ENCODE measurements around the gene RAB18.
"Not testable (repeated sequence)": the region's sequence is repeated elsewhere in the genome, so short reads cannot be mapped to it uniquely, and the experiment has no call there.

The RAB18 gene

DNA sequence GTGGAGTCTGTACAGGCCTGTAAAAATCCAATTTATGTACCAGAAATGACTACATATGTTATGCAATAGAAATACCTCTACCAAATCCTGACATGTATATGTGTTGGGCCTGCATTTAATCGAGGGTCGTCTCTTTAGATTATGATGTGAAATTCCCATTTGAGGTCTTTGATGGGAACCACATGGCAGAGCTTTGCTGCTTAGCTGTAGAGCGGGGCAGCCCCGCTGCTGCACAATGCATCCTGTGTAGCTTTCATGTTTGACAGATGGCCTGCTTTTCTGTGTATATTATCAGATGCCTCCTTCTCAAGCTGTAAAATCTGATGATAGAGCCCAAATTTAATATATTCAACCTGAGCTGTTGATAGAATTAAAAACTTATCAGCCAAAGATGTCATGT is 65.8 kb downstream of the RAB18 start:
- H3K36me3 ChIP-seq (ENCODE audit: control insufficient read depth, insufficient read depth, low read length), result no peaks in the 10 kb centered on the region
- H3K4me1 ChIP-seq (ENCODE audit: control insufficient read depth, insufficient read depth, low read length), result no peaks in the 10 kb centered on the region
- no peaks in the 10 kb centered on the region for H3K27me3 ChIP-seq (ENCODE audit: control insufficient read depth, insufficient read depth, low read length, poor library complexity, severe bottlenecking)
- no peak overlapping the region for H3K4me3 ChIP-seq (ENCODE audit: insufficient read depth, low read depth, low read length)
- no peak overlapping the region for H3K27ac ChIP-seq (ENCODE audit: insufficient read depth, low read depth, low read length, poor library complexity, severe bottlenecking)
- 92 to 97% methylated on average over 4 of the region's 4 CpGs for WGBS, 2 experiments
- H3K9me3 ChIP-seq (ENCODE audit: control insufficient read depth, low read length), result no peaks in the 10 kb centered on the region

DNA sequence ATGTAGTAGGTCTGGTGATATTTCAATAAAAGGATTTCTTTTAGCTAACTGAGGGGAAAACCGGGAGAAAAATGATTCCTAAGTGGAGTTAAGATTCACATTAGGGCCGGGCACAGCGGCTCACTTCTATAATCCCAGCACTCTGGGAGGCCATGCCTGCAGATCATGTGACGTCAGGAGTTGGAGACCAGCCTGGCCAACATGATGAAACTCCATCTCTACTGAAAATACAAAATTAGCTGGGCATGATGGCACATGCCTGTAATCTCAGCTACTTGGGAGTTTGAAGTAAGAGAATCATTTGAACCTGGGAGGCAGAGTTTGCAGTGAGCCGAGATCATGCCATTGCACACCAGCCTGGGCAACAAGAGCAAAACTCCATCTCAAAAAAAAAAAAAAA is 72.9 kb downstream of the RAB18 start:
- H3K27ac ChIP-seq (ENCODE audit: insufficient read depth, low read depth, low read length, poor library complexity, severe bottlenecking); H3K27me3 ChIP-seq (ENCODE audit: control insufficient read depth, insufficient read depth, low read length, poor library complexity, severe bottlenecking); H3K9me3 ChIP-seq (ENCODE audit: control insufficient read depth, low read length); H3K4me1 ChIP-seq (ENCODE audit: control insufficient read depth, insufficient read depth, low read length); H3K4me3 ChIP-seq (ENCODE audit: insufficient read depth, low read depth, low read length); H3K36me3 ChIP-seq (ENCODE audit: control insufficient read depth, insufficient read depth, low read length): not testable (repeated sequence)
- WGBS, 2 experiments, result 90 to 94% methylated on average over 5 of the region's 5 CpGs

DNA sequence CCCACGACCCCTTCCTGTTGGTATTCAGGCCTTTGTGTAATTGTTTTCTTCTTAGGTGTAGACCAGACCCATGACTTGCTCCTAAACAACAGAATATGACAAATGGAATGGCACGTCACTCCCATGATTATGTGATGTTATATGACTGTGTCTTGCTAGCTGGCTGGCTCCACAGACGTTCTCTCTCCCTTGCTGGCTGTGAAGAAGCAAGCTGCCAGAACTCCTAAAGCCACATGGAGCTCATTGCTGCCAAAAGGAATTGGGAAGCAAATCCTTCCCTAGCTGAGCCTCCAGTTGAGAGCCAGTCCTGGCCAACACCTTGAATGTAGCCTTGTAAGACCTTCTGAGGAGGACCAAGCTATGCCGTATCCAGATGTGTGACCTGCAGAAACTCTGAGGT is 74.2 kb downstream of the RAB18 start:
- H3K36me3 ChIP-seq (ENCODE audit: control insufficient read depth, insufficient read depth, low read length), result no peaks in the 10 kb centered on the region

DNA sequence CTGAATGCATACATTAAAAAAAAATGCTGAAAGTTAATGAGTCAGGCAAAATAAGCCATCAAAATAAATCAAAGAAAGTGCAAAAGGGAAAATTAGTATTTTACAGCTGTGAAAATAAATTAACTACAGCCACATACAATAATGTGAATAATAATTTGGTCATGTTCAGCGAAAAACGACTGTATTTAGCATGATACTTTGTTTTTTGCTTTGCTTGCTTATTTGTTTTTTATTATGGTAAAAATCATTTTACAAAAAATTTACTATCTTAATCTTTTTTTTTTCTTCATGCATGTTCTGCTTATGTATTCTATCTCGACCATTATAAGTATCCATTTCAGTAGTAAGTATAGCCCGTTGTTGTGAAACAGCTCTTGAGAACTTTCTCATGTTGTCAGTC is 77.1 kb downstream of the RAB18 start:
- Histone ChIP-seq H3K9me3 (ENCODE audit: control insufficient read depth, low read length) (no peaks in the 10 kb centered on the region), H3K36me3 (ENCODE audit: control insufficient read depth, insufficient read depth, low read length) (no peaks in the 10 kb centered on the region), H3K27ac (ENCODE audit: insufficient read depth, low read depth, low read length, poor library complexity, severe bottlenecking) (no peak overlapping the region), H3K4me3 (ENCODE audit: insufficient read depth, low read depth, low read length) (no peak overlapping the region), H3K27me3 (ENCODE audit: control insufficient read depth, insufficient read depth, low read length, poor library complexity, severe bottlenecking) (no peaks in the 10 kb centered on the region), H3K4me1 (ENCODE audit: control insufficient read depth, insufficient read depth, low read length) (no peaks in the 10 kb centered on the region)
- 87 to 98% methylated on average over 2 to 4 of the region's 4 CpGs for WGBS, 2 experiments

More for the DNA sequence above, 74.2 kb downstream of the RAB18 start:
- Histone ChIP-seq H3K27ac (ENCODE audit: insufficient read depth, low read depth, low read length, poor library complexity, severe bottlenecking) (no peak overlapping the region), H3K4me3 (ENCODE audit: insufficient read depth, low read depth, low read length) (no peak overlapping the region), H3K27me3 (ENCODE audit: control insufficient read depth, insufficient read depth, low read length, poor library complexity, severe bottlenecking) (no peaks in the 10 kb centered on the region), H3K9me3 (ENCODE audit: control insufficient read depth, low read length) (no peaks in the 10 kb centered on the region), H3K4me1 (ENCODE audit: control insufficient read depth, insufficient read depth, low read length) (no peaks in the 10 kb centered on the region)
- 90 to 99% methylated on average over 4 of the region's 4 CpGs for WGBS, 2 experiments

DNA sequence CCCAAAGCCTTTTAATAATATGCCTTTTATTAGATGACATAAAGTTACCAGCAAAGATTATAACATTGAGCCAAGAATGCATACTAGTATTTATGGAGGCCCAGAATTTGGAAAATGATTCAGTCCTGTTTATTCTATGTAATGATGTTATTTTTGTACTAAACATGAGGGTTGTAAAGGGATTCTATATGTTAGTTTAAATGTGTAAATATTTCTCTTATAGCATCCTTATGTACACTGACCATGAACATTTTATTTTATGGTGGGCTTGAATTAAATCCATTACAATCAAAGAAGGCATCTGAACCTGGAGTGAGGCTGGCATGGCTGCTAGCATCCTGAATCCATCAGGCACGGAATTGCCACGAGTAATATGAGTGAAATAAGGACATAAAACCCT is 80.2 kb downstream of the RAB18 start:
- 92 to 94% methylated on average over 2 of the region's 2 CpGs for WGBS, 2 experiments
- H3K27me3 ChIP-seq (ENCODE audit: control insufficient read depth, insufficient read depth, low read length, poor library complexity, severe bottlenecking), result no peaks in the 10 kb centered on the region
- H3K27ac ChIP-seq (ENCODE audit: insufficient read depth, low read depth, low read length, poor library complexity, severe bottlenecking), result no peak overlapping the region
- no peaks in the 10 kb centered on the region for H3K36me3 ChIP-seq (ENCODE audit: control insufficient read depth, insufficient read depth, low read length)
- H3K9me3 ChIP-seq (ENCODE audit: control insufficient read depth, low read length), result no peaks in the 10 kb centered on the region
- no peaks in the 10 kb centered on the region for H3K4me1 ChIP-seq (ENCODE audit: control insufficient read depth, insufficient read depth, low read length)
- H3K4me3 ChIP-seq (ENCODE audit: insufficient read depth, low read depth, low read length), result no peak overlapping the region

Measured in ectodermal cell (in vitro differentiated cells).